HG02970 (cell line): Measurements from ENCODE around the gene DOCK10.

Source experiments
- ATAC-seq: cut with Tn5 transposase; IDR thresholded peaks from one replicate; pipeline ENCODE4 v1.9.1; 2021; ENCODE audit warnings: mild to moderate bottlenecking, moderate library complexity, moderate number of reproducible peaks; ENCODE audit not compliant: unreplicated experiment, low FRiP score

Gene DOCK10

GRCh38 chr2:224885836-224886547, 156.3 kb downstream of the DOCK10 start:
- ATAC-seq, result no peak

GRCh38 chr2:224885291-224885690, 157.0 kb downstream of the DOCK10 start:
- ATAC-seq, result no peak

- ATAC-seq, result no peak
Observed at GRCh38 chr2:224884188-224884587, 158.1 kb downstream of the DOCK10 start.

GRCh38 chr2:224883700-224884099, 158.6 kb downstream of the DOCK10 start:
- ATAC-seq, result no peak

GRCh38 chr2:224883172-224883516, 159.1 kb downstream of the DOCK10 start:
- no peak for ATAC-seq

- no peak for ATAC-seq
Observed at GRCh38 chr2:224882291-224883171, 159.7 kb downstream of the DOCK10 start.

GRCh38 chr2:224881846-224882245, 160.4 kb downstream of the DOCK10 start:
- ATAC-seq, result no peak

GRCh38 chr2:224876522-224876921, 165.7 kb downstream of the DOCK10 start:
- no peak for ATAC-seq

- no peak for ATAC-seq
Observed at GRCh38 chr2:224875841-224876240, 166.4 kb downstream of the DOCK10 start.

GRCh38 chr2:224875153-224875552, 167.1 kb downstream of the DOCK10 start:
- ATAC-seq, result no peak

- no peak for ATAC-seq
Observed at GRCh38 chr2:224871813-224872212, 170.5 kb downstream of the DOCK10 start.

- ATAC-seq, result no peak
Observed at GRCh38 chr2:224870341-224870740, 171.9 kb downstream of the DOCK10 start.

- no peak for ATAC-seq
Observed at GRCh38 chr2:224869601-224870233, 172.6 kb downstream of the DOCK10 start.

GRCh38 chr2:224865016-224865415, 177.3 kb downstream of the DOCK10 start:
- ATAC-seq, result no peak

- no peak for ATAC-seq
Observed at GRCh38 chr2:224861266-224861665, 181.0 kb downstream of the DOCK10 start.

GRCh38 chr2:224860786-224861185, 181.5 kb downstream of the DOCK10 start:
- ATAC-seq, result no peak

- ATAC-seq, result no peak
Observed at GRCh38 chr2:224851811-224852210, 190.5 kb downstream of the DOCK10 start.

- no peak for ATAC-seq
Observed at GRCh38 chr2:224850081-224850480, 192.2 kb downstream of the DOCK10 start.

GRCh38 chr2:224849264-224849663, 193.0 kb downstream of the DOCK10 start:
- ATAC-seq, result no peak

GRCh38 chr2:224847961-224848850, 194.1 kb downstream of the DOCK10 start:
- no peak for ATAC-seq
